ENCODE results near the gene TRIP11. TPM values are rescaled to one million over a fixed set of nuclear protein-coding genes. Genes with fewer than 3 reads are reported as not detected.

The TRIP11 gene
- total and polyA plus RNA-seq, 2 donors (not counting 1 experiment from before 2014, with no cell fraction given): 28.6 to 50.4 TPM

DNA sequence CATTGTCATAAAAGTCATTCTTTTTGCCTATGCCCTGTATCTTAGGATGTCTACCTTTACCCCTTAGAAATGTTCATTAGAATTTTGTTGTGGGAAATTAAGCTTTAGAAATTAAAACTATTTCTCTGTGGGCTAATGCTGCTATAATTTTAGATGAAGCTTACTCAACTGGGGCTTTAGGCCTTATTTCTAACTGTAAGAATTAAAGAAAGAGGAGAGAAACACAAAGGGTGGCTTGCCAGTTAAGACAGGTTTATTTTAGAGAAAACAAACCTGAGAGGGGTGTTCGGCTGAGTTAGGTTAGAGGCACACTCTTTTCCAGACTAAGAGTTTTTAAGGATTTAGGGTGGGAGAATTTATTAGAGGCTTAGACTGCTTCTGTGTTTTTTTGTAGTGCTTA, 6.4 kb downstream of the TRIP11 start:
- H3K79me2 ChIP-seq (ENCODE audit: control insufficient read depth, insufficient read depth, low read length): peaks cover 42% of the 10 kb centered on the region
- no peak overlapping the region for H3K9ac ChIP-seq (ENCODE audit: insufficient read depth, low read length)
- no peak for TF ChIP-seq EZH2 (IDR thresholded peaks at IDR 0.05; ENCODE audit: low read length, missing control alignments)
- TF ChIP-seq, protein P1, sequence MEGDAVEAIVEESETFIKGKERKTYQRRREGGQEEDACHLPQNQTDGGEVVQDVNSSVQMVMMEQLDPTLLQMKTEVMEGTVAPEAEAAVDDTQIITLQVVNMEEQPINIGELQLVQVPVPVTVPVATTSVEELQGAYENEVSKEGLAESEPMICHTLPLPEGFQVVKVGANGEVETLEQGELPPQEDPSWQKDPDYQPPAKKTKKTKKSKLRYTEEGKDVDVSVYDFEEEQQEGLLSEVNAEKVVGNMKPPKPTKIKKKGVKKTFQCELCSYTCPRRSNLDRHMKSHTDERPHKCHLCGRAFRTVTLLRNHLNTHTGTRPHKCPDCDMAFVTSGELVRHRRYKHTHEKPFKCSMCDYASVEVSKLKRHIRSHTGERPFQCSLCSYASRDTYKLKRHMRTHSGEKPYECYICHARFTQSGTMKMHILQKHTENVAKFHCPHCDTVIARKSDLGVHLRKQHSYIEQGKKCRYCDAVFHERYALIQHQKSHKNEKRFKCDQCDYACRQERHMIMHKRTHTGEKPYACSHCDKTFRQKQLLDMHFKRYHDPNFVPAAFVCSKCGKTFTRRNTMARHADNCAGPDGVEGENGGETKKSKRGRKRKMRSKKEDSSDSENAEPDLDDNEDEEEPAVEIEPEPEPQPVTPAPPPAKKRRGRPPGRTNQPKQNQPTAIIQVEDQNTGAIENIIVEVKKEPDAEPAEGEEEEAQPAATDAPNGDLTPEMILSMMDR (conservative IDR thresholded peaks at IDR 0.05 in 1 of 2, IDR thresholded peaks at IDR 0.05 in 1 of 2; ENCODE audit: low read depth in 1 of 2, low read length in 2 of 2): no peak
- DNase-seq (ENCODE audit: low read depth in 2 of 2): no peak
- H2AFZ ChIP-seq (ENCODE audit: low read length): no peak overlapping the region
- H3K4me2 ChIP-seq (ENCODE audit: extremely low read depth, insufficient read depth, low read length): no peak overlapping the region
- H3K27me3 ChIP-seq (ENCODE audit: control insufficient read depth, insufficient read depth, low read length): no peaks in the 10 kb centered on the region
- H4K20me1 ChIP-seq (ENCODE audit: control insufficient read depth, extremely low read depth, insufficient read depth, low read length): no peaks in the 10 kb centered on the region
- peaks cover 2% of the 10 kb centered on the region for H3K4me1 ChIP-seq (ENCODE audit: control insufficient read depth, extremely low read depth, insufficient read depth, low read length)
- peaks cover 4% of the 10 kb centered on the region for H3K36me3 ChIP-seq (ENCODE audit: control insufficient read depth, insufficient read depth, low read length)
- no peak overlapping the region for H3K4me3 ChIP-seq (replicated peaks in 1 of 4; ENCODE audit: control extremely low read depth in 1 of 4, insufficient read depth in 1 of 4, low read depth in 3 of 4, low read length in 4 of 4)
- no peak overlapping the region for H3K27ac ChIP-seq (ENCODE audit: insufficient read depth, low read length)
- H3K9me3 ChIP-seq (ENCODE audit: control insufficient read depth, insufficient read depth, low read depth, low read length): no peaks in the 10 kb centered on the region

GRCh38 chr14:92026548-92027190, 13.2 kb downstream of the TRIP11 start:
- Histone ChIP-seq H4K20me1 (ENCODE audit: control insufficient read depth, extremely low read depth, insufficient read depth, low read length) (no peaks in the 10 kb centered on the region), H3K4me1 (ENCODE audit: control insufficient read depth, extremely low read depth, insufficient read depth, low read length) (no peaks in the 10 kb centered on the region), H3K27ac (ENCODE audit: insufficient read depth, low read length) (no peak overlapping the region), H3K9me3 (ENCODE audit: control insufficient read depth, insufficient read depth, low read depth, low read length) (no peaks in the 10 kb centered on the region), H3K36me3 (ENCODE audit: control insufficient read depth, insufficient read depth, low read length) (peaks cover 2% of the 10 kb centered on the region), H3K4me2 (ENCODE audit: extremely low read depth, insufficient read depth, low read length) (no peak overlapping the region), H3K4me3 (replicated peaks in 1 of 4; ENCODE audit: control extremely low read depth in 1 of 4, insufficient read depth in 1 of 4, low read depth in 3 of 4, low read length in 4 of 4) (no peak overlapping the region), H2AFZ (ENCODE audit: low read length) (no peak overlapping the region), H3K79me2 (ENCODE audit: control insufficient read depth, insufficient read depth, low read length) (peaks cover 2% of the 10 kb centered on the region), H3K9ac (ENCODE audit: insufficient read depth, low read length) (no peak overlapping the region), H3K27me3 (ENCODE audit: control insufficient read depth, insufficient read depth, low read length) (no peaks in the 10 kb centered on the region)
- TF ChIP-seq EZH2 (IDR thresholded peaks at IDR 0.05; ENCODE audit: low read length, missing control alignments): no peak
- TF ChIP-seq, protein P1 (conservative IDR thresholded peaks at IDR 0.05 in 1 of 2, IDR thresholded peaks at IDR 0.05 in 1 of 2; ENCODE audit: low read depth in 1 of 2, low read length in 2 of 2): no peak
- no peak for DNase-seq (ENCODE audit: low read depth in 2 of 2)

DNA sequence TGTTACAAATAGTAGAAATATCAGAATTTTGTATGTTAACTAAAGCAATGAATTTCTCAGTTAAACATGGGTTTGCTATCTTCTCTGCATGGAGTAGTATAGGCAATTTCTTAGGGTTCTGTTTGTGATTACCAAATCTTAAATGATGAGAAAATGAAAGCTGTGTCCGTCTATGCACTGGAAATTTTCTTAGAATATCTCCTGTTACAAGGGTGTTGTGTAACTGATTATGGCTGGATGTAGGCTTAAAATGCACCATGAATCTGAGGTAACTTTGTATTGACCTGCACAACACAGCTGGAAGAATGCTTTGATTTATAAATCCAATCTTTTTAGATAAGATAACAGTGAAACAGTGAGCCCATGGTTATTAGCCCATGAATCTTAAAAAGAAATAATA, 17.8 kb downstream of the TRIP11 start:
- no peak overlapping the region for H3K27ac ChIP-seq (ENCODE audit: insufficient read depth, low read length)
- peaks cover 2% of the 10 kb centered on the region for H3K36me3 ChIP-seq (ENCODE audit: control insufficient read depth, insufficient read depth, low read length)
- DNase-seq (ENCODE audit: low read depth in 2 of 2): no peak
- peaks cover 2% of the 10 kb centered on the region for H3K79me2 ChIP-seq (ENCODE audit: control insufficient read depth, insufficient read depth, low read length)
- H2AFZ ChIP-seq (ENCODE audit: low read length): no peak overlapping the region
- no peak overlapping the region for H3K9ac ChIP-seq (ENCODE audit: insufficient read depth, low read length)
- no peaks in the 10 kb centered on the region for H4K20me1 ChIP-seq (ENCODE audit: control insufficient read depth, extremely low read depth, insufficient read depth, low read length)
- no peak overlapping the region for H3K4me3 ChIP-seq (replicated peaks in 1 of 4; ENCODE audit: control extremely low read depth in 1 of 4, insufficient read depth in 1 of 4, low read depth in 3 of 4, low read length in 4 of 4)
- TF ChIP-seq, protein P1 (conservative IDR thresholded peaks at IDR 0.05 in 1 of 2, IDR thresholded peaks at IDR 0.05 in 1 of 2; ENCODE audit: low read depth in 1 of 2, low read length in 2 of 2): no peak
- TF ChIP-seq EZH2 (IDR thresholded peaks at IDR 0.05; ENCODE audit: low read length, missing control alignments): no peak
- no peaks in the 10 kb centered on the region for H3K27me3 ChIP-seq (ENCODE audit: control insufficient read depth, insufficient read depth, low read length)
- H3K9me3 ChIP-seq (ENCODE audit: control insufficient read depth, insufficient read depth, low read depth, low read length): no peaks in the 10 kb centered on the region
- H3K4me1 ChIP-seq (ENCODE audit: control insufficient read depth, extremely low read depth, insufficient read depth, low read length): no peaks in the 10 kb centered on the region
- peak overlapping the region; percentile 13 for H3K4me2 ChIP-seq (ENCODE audit: extremely low read depth, insufficient read depth, low read length)

Measured in fibroblast of lung (primary cell).